Retinal pigment epithelial cell (primary cell): ENCODE results near the gene CAST.

ENCODE experiments used
- DNase-seq: peaks from one replicate; pipeline ENCODE4 v3.0.0-alpha.2; 2010; ENCODE audit warnings: low read depth
- H3K4me3 ChIP-seq: 2 replicates; pipeline ENCODE4 v1.5.1; 2011; ENCODE audit warnings: mild to moderate bottlenecking, low read length, control low read depth, moderate library complexity
- TF ChIP-seq, protein P1 (sequence below): conservative IDR thresholded peaks from 2 replicates; pipeline ENCODE4 v1.5.1; 2011; ENCODE audit warnings: low read depth, low read length, control low read depth, inconsistent platforms

Gene CAST

DNA sequence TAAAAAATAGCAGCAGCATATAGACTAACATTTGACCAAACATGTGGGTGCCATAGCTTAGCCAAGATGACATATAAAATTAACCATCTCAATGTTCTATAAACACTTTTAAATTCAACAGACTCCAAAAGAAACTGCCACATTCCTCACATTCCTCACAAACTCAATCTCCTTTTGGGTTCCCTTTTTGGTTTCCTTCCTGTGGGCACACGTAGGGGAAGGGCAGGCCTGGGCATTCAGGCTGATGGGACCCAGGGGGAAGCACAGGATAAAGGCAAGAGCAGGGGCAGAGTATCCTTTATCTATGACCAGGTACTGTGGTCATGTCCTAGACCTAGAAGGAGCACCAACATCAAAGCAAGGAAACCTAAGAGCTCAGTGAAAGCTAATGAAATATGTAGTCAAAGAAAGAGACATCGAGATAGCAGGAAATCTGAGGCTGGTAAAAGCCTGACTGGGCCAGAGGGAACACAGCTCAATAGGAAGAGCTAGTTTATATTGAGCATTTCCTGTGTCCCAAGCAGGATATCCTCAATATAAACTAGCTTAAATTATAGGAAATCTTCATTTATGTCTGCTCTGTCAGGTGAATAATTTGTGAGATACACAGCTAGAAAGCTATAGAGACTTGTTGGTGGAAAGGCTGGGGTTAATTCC, 159.2 kb downstream of the CAST start:
- TF ChIP-seq, protein P1, sequence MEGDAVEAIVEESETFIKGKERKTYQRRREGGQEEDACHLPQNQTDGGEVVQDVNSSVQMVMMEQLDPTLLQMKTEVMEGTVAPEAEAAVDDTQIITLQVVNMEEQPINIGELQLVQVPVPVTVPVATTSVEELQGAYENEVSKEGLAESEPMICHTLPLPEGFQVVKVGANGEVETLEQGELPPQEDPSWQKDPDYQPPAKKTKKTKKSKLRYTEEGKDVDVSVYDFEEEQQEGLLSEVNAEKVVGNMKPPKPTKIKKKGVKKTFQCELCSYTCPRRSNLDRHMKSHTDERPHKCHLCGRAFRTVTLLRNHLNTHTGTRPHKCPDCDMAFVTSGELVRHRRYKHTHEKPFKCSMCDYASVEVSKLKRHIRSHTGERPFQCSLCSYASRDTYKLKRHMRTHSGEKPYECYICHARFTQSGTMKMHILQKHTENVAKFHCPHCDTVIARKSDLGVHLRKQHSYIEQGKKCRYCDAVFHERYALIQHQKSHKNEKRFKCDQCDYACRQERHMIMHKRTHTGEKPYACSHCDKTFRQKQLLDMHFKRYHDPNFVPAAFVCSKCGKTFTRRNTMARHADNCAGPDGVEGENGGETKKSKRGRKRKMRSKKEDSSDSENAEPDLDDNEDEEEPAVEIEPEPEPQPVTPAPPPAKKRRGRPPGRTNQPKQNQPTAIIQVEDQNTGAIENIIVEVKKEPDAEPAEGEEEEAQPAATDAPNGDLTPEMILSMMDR: no peak
- H3K4me3 ChIP-seq: no peak overlapping the region
- DNase-seq: no peak

DNA sequence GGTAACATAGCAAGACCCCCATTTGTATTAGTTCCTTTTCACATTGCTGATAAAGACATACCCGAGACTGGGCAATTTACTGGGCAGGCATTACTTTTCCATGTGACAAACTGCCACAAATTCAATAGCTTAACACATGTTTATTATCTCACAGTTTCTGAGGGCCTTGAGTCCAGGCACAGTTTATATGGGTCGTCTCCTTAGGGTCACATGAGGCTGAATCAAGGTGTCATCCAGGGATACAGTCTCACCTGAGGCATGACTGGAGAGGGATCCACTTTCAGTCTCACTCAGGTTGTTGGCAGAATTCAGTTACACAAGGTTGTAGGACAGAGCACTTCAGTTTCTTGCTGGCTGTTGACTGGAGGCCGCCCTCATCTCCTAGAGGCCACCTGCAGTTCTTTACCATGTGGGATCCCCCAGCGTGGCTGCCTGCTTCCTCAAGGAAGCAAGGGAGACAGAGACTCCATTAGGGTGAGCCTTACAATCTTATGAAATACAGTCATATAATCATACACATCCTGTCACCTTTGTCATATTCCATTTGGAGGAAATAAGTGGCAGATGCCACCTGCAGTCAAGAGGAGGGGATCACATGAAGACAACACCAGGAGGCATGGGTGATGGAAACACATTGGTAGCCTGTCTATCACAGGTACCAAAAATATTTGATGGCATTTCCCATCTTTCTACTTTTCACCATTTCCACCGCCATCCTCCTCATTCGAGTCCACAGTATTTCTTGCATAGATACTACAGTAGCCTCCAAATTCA, 160.7 kb downstream of the CAST start:
- TF ChIP-seq, protein P1: no peak
- H3K4me3 ChIP-seq: no peak overlapping the region
- DNase-seq: no peak

GRCh38 chr5:96823900-96824380, 161.8 kb downstream of the CAST start:
- TF ChIP-seq, protein P1: no peak
- H3K4me3 ChIP-seq: no peak overlapping the region
- DNase-seq: peak; percentile 81
